ENCODE results near the gene SDHAF2. TPM values are rescaled to one million over a fixed set of nuclear protein-coding genes. Genes with fewer than 3 reads are reported as not detected.

Gene SDHAF2
- total RNA-seq, 2 donors from 2014 or later, result 41.4 to 45.4 TPM

DNA sequence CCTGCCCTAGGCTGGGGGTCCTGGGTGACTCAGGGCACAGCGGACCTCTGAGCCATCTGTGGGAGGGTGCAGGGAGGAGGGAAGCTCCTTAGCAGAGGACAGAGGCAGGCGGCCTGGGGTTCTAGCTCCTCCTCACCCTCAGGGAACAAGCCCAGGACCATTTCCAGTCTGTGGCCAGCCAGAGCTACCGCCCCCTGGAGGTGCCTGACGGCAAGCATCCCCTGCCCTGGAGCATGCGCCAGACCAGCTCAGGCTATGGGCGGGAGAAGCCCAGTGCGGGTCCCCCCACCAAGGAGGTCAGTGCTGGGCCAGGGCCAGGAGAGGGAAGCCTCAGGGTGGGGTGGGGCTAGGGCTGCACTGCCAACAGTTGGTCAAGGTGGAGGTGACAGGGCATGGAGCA lies 52.6 kb downstream of the SDHAF2 start:
- Histone ChIP-seq H3K27ac (ENCODE audit: low read depth, low read length) (no peak overlapping the region), H3K9ac (ENCODE audit: extremely low read depth, low read length, poor library complexity, severe bottlenecking) (no peak overlapping the region), H3K4me3 (ENCODE audit: low read length) (no peak overlapping the region), H3K27me3 (ENCODE audit: control insufficient read depth, insufficient read depth, low read length, poor library complexity, severe bottlenecking) (no peaks in the 10 kb centered on the region), H3K36me3 (ENCODE audit: control insufficient read depth, insufficient read depth, low read length) (no peaks in the 10 kb centered on the region), H3K4me1 (ENCODE audit: control insufficient read depth, insufficient read depth, low read length) (peaks cover 7% of the 10 kb centered on the region), H3K9me3 (ENCODE audit: control insufficient read depth, low read length) (no peaks in the 10 kb centered on the region)
- Mint-ChIP-seq H3K27me3 (ENCODE audit: insufficient read depth) (peaks cover 6% of the 10 kb centered on the region), H3K36me3 (ENCODE audit: low read depth) (peaks cover 2% of the 10 kb centered on the region), H3K27ac (no peak overlapping the region), H3K4me1 (peaks cover 7% of the 10 kb centered on the region), H3K9me3 (no peaks in the 10 kb centered on the region), H3K4me3 (no peak overlapping the region)
- TF ChIP-seq, protein P1, sequence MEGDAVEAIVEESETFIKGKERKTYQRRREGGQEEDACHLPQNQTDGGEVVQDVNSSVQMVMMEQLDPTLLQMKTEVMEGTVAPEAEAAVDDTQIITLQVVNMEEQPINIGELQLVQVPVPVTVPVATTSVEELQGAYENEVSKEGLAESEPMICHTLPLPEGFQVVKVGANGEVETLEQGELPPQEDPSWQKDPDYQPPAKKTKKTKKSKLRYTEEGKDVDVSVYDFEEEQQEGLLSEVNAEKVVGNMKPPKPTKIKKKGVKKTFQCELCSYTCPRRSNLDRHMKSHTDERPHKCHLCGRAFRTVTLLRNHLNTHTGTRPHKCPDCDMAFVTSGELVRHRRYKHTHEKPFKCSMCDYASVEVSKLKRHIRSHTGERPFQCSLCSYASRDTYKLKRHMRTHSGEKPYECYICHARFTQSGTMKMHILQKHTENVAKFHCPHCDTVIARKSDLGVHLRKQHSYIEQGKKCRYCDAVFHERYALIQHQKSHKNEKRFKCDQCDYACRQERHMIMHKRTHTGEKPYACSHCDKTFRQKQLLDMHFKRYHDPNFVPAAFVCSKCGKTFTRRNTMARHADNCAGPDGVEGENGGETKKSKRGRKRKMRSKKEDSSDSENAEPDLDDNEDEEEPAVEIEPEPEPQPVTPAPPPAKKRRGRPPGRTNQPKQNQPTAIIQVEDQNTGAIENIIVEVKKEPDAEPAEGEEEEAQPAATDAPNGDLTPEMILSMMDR (conservative IDR thresholded peaks at IDR 0.05), result peak; percentile 87
- 26 to 52% methylated on average over 3 to 7 of the region's 7 CpGs for whole genome bisulfite sequencing, 2 experiments (ENCODE audit: insufficient coverage in 1 of 2, insufficient read length in 1 of 2)
- DNase-seq, result peak; percentile 95

DNA sequence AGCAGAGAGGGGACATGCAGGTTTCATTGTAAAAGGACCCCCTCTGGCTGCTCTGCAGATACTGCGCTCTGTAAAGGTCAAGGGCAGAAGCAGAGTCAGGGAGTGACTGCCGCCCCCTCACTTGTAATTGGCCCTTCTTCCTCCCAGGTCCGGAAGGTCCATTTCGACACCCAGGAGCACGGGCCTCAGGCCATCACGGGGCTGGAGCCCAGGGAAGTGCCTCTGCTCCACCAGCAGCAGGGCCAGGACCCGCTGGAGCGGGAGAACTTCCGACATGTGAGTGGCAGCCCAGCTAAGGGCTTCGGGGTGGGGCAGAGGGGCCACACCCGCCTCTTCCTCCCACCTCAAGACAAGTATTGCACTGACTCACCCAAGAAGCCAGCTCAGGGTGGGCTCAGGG lies 54.6 kb downstream of the SDHAF2 start:
- H3K9me3 ChIP-seq (ENCODE audit: control insufficient read depth, low read length), result no peaks in the 10 kb centered on the region
- H3K4me3 Mint-ChIP-seq, result no peak overlapping the region
- 83 to 93% methylated on average over 3 to 11 of the region's 11 CpGs for WGBS, 2 experiments (ENCODE audit: insufficient coverage in 1 of 2, insufficient read length in 1 of 2)
- H3K27ac Mint-ChIP-seq, result no peak overlapping the region
- no peaks in the 10 kb centered on the region for H3K27me3 ChIP-seq (ENCODE audit: control insufficient read depth, insufficient read depth, low read length, poor library complexity, severe bottlenecking)
- H3K4me1 ChIP-seq (ENCODE audit: control insufficient read depth, insufficient read depth, low read length), result peaks cover 7% of the 10 kb centered on the region
- H3K9ac ChIP-seq (ENCODE audit: extremely low read depth, low read length, poor library complexity, severe bottlenecking), result no peak overlapping the region
- peaks cover 7% of the 10 kb centered on the region for H3K27me3 Mint-ChIP-seq (ENCODE audit: insufficient read depth)
- H3K36me3 ChIP-seq (ENCODE audit: control insufficient read depth, insufficient read depth, low read length), result no peaks in the 10 kb centered on the region
- H3K9me3 Mint-ChIP-seq, result no peaks in the 10 kb centered on the region
- no peak overlapping the region for H3K27ac ChIP-seq (ENCODE audit: low read depth, low read length)
- TF ChIP-seq, protein P1 (conservative IDR thresholded peaks at IDR 0.05), result no peak
- H3K4me1 Mint-ChIP-seq, result peaks cover 18% of the 10 kb centered on the region
- peak; percentile 52 for DNase-seq
- no peak overlapping the region for H3K4me3 ChIP-seq (ENCODE audit: low read length)
- H3K36me3 Mint-ChIP-seq (ENCODE audit: low read depth), result peaks cover 2% of the 10 kb centered on the region

DNA sequence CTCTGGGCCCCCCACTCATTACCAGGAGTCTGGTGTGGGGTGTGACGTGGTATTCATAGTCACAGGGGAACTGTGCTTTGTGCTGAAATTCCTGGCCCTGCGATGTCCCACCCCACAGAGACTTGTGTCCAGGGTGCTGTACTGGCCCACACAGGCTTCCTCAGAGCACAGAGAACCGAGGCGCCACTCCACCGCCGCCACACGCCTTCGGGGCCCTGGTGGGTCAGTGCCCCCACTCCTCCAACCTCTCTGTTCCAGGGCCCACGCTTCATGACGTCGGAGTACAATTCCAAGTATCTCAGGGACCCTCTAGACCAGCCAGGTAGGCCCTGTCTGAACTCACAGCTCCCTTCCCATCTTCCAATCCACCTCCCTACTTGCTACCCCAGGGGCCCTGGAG lies 55.2 kb downstream of the SDHAF2 start:
- Histone ChIP-seq H3K9ac (ENCODE audit: extremely low read depth, low read length, poor library complexity, severe bottlenecking) (no peak overlapping the region), H3K4me1 (ENCODE audit: control insufficient read depth, insufficient read depth, low read length) (peaks cover 7% of the 10 kb centered on the region), H3K9me3 (ENCODE audit: control insufficient read depth, low read length) (no peaks in the 10 kb centered on the region), H3K4me3 (ENCODE audit: low read length) (no peak overlapping the region), H3K27me3 (ENCODE audit: control insufficient read depth, insufficient read depth, low read length, poor library complexity, severe bottlenecking) (no peaks in the 10 kb centered on the region), H3K36me3 (ENCODE audit: control insufficient read depth, insufficient read depth, low read length) (no peaks in the 10 kb centered on the region), H3K27ac (ENCODE audit: low read depth, low read length) (no peak overlapping the region)
- peaks cover 7% of the 10 kb centered on the region for H3K27me3 Mint-ChIP-seq (ENCODE audit: insufficient read depth)
- DNase-seq, result no peak
- TF ChIP-seq, protein P1 (conservative IDR thresholded peaks at IDR 0.05), result no peak
- H3K9me3 Mint-ChIP-seq, result no peaks in the 10 kb centered on the region
- H3K36me3 Mint-ChIP-seq (ENCODE audit: low read depth), result peaks cover 2% of the 10 kb centered on the region
- H3K4me1 Mint-ChIP-seq, result peaks cover 21% of the 10 kb centered on the region
- no peak overlapping the region for H3K4me3 Mint-ChIP-seq
- 95 to 100% methylated on average over 2 to 11 of the region's 11 CpGs for WGBS, 2 experiments (ENCODE audit: insufficient coverage in 1 of 2, insufficient read length in 1 of 2)
- H3K27ac Mint-ChIP-seq, result no peak overlapping the region

All from endodermal cell (in vitro differentiated cells).